Endometrial microvascular endothelial cells (primary cell): ENCODE data around the gene ADAMTSL3. TPM values are rescaled to one million over a fixed set of nuclear protein-coding genes. Genes with fewer than 3 reads are reported as not detected.
"Not testable (repeated sequence)": the region's sequence is repeated elsewhere in the genome, so short reads cannot be mapped to it uniquely, and the experiment has no call there.

Source experiments
- in situ Hi-C: cut with HindIII; loops from 2 replicates; pipeline ENCODE4 v1.10.0; 2017; ENCODE audit warnings: low sequenced_read_pairs, low pct_unique_long_range_greater_than_20kb; ENCODE audit errors: inconsistent ontology term
- total RNA-seq: library from RNA; depleted of rRNA; stranded (reverse); fragments of >200 nt; gene quantifications from one replicate; pipeline ENCODE4 v1.2.3, GENCODE V29; 2015; ENCODE audit errors: inconsistent ontology term

ADAMTSL3 gene
- total RNA-seq, 1 donor from 2014 or later, result not detected

GRCh38 chr15:83695246-83695645 lies 41.3 kb downstream of the ADAMTSL3 start:
- in situ Hi-C loops, result no loop called here

GRCh38 chr15:83695901-83696425 lies 42.0 kb downstream of the ADAMTSL3 start:
- in situ Hi-C loops, result no loop called here

GRCh38 chr15:83697716-83698115 lies 43.8 kb downstream of the ADAMTSL3 start:
- in situ Hi-C loops, result no loop called here

GRCh38 chr15:83698294-83698693 lies 44.4 kb downstream of the ADAMTSL3 start:
- in situ Hi-C loops, result no loop called here

GRCh38 chr15:83699028-83699427 lies 45.1 kb downstream of the ADAMTSL3 start:
- in situ Hi-C loops, result no loop called here

- in situ Hi-C loops, result no loop called here
These were observed 46.2 kb downstream of the ADAMTSL3 start for GRCh38 chr15:83700082-83700481.

GRCh38 chr15:83702314-83702713 lies 48.4 kb downstream of the ADAMTSL3 start:
- in situ Hi-C loops, result not testable (repeated sequence)

GRCh38 chr15:83708328-83708727 lies 54.4 kb downstream of the ADAMTSL3 start:
- in situ Hi-C loops, result no loop called here

- in situ Hi-C loops, result no loop called here
These were observed 55.3 kb downstream of the ADAMTSL3 start for GRCh38 chr15:83709241-83709640.

- in situ Hi-C loops, result no loop called here
These were observed 55.9 kb downstream of the ADAMTSL3 start for GRCh38 chr15:83709811-83710210.

- in situ Hi-C loops, result no loop called here
These were observed 56.5 kb downstream of the ADAMTSL3 start for GRCh38 chr15:83710452-83710851.

GRCh38 chr15:83711236-83711635 lies 57.3 kb downstream of the ADAMTSL3 start:
- in situ Hi-C loops, result no loop called here

- in situ Hi-C loops, result no loop called here
These were observed 59.3 kb downstream of the ADAMTSL3 start for GRCh38 chr15:83713242-83713641.

- in situ Hi-C loops, result no loop called here
These were observed 61.2 kb downstream of the ADAMTSL3 start for GRCh38 chr15:83714939-83715628.

- in situ Hi-C loops, result no loop called here
These were observed 62.7 kb downstream of the ADAMTSL3 start for GRCh38 chr15:83716605-83717004.

- in situ Hi-C loops, result no loop called here
These were observed 63.1 kb downstream of the ADAMTSL3 start for GRCh38 chr15:83717010-83717409.

GRCh38 chr15:83720468-83720867 lies 66.5 kb downstream of the ADAMTSL3 start:
- in situ Hi-C loops, result no loop called here

- in situ Hi-C loops, result no loop called here
These were observed 67.1 kb downstream of the ADAMTSL3 start for GRCh38 chr15:83721031-83721430.

- in situ Hi-C loops, result no loop called here
These were observed 68.1 kb downstream of the ADAMTSL3 start for GRCh38 chr15:83721981-83722380.

GRCh38 chr15:83723216-83723615 lies 69.3 kb downstream of the ADAMTSL3 start:
- in situ Hi-C loops, result no loop called here

- in situ Hi-C loops, result no loop called here
These were observed 78.3 kb downstream of the ADAMTSL3 start for GRCh38 chr15:83732196-83732595.
